Stimulated activated CD8-positive, alpha-beta memory T cell treated with anti-CD3 and anti-CD28 coated beads, Interleukin-2, amount 100 ng/mL, for 1 hour (primary cell): Measurements from ENCODE around the gene MCM7.
A peak's percentile ranks its signal among the peaks of the same experiment; 100 is the strongest.
"Not testable (repeated sequence)": the region's sequence is repeated elsewhere in the genome, so short reads cannot be mapped to it uniquely, and the experiment has no call there.

ENCODE experiments used
- DNase-seq, 2 donors: peaks; one replicate each; pipeline ENCODE4 v3.0.0-alpha.2; 2020; ENCODE audit warnings: low read depth in 2 of 2

MCM7 gene

DNA sequence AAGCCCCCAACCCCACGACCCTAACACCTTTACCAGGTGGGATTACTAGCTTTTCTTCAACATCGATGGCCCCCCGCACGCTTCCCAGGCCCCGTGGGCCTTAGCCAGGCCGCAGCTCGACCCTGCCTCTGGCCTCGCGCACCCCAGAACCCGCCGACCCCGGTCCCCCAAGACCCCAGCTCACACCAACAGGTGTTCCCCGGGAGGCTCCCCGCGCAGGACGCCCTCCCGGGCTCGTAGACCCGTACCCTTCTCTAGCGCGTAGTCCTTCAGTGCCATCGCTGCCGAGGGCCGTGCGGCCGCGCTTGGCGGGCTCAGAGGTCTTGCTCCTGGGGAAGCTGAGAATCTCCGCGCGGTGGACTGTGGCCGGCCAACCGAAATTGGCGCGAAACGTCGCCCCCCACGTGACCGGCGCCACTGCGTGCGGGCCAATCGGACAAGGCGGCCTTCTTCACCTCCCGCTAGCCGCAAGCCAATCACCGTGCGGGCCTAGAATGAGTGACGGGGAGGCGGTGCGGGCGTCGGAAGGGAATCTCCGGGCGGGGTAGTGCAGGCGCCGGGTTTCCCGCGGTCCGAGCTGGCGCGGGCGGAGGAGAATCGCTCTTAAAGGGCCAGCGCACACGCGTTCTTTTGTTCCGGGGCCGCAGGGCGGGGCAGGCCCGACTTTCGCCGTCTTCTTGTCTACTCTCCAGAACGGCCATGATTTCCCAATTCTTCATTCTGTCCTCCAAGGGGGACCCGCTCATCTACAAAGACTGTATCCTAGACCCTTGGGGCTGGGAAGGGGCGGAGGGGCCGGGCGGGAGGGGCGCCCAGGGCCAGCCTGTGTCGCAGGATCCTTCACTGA, at the start of gene MCM7, which contains the start of gene AP4M1:
Gene MCM7, minus strand, starts transcription at position 382 of the 847 bp plus-strand sequence. Its CDS starts 103 bp downstream, at position 279.
Gene AP4M1, plus strand, starts transcription at position 628 of the 847 bp plus-strand sequence. Its CDS starts 72 bp downstream, at position 700.
- DNase-seq = peak; percentile 89 to 92

DNA sequence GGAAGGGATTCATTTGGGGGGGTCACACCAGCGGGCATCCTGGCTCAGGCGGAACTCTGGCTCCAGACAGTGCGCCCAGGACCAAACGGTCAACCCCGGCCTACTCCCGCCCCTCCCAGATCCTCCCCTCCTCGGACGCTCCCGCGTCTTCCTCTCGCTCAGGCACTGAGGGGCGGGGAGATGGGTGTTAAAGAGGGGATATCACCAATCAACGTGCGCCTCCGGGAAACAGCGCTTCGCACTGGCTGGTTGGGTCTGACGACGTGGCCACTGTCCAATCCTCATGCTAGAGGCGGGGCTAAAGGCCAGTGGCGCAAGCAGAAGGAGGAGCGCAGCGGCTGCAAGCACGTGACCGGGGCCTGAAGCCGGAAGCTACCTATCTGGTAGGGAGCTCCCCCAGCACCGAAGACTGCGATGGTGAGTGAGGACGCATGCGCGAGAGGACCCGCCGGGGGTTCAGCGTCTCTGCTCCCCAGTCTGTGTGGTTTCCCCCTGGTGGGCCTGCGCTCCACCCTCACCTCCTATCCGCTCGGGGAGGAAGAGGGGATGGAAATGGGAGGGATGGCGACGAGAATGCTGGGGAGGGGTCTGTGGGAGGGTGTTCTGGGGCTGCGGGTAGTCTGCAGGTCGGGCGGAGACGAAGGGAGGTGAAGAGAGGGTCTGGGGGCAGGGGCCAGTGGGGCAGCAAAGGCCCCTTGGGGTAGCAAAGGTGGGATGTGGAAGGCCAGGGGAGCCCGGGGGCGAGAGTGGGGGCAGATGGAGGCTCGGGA, 47.5 kb upstream of the MCM7 start, which contains the start of gene LAMTOR4:
Gene LAMTOR4, plus strand, starts transcription at position 360 of the 770 bp plus-strand sequence. Its CDS starts 55 bp downstream, at position 415.
- peak; percentile 94 to 95 for DNase-seq

DNA sequence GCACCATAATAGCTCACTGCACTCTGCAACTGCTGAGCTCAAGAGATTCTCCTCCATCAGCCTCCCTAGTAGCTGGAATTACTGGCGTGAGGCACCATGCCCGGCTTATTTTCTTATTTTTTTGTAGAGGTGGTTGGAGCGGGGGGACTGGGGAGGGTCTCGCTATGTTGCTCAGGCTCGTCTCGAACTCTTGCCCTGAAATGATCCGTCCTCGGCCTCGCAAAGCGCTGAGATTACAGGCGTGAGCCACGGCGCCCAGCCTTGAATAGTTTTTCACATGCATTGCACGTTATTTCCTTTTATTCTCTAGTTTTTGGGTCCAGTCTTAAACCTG, 47.0 kb upstream of the MCM7 start:
- DNase-seq = no peak

DNA sequence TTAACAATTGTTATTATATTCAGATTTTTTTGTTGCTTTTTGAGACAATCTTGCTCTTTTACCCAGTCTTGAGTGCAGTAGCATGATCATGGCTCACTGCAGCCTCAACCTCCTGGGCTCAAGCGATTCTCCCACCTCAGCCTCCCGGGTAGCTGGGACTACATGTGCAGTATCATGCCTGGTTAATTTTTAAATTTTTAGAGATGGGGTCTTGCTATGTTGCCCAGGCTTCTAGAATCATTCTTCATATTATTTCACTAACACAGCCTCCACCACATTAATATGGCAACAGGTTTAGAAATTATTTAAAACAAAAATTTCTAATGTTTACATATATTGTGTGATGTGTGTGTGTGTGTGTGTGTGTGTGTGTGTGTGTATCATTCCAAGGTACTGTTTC, 46.1 kb upstream of the MCM7 start:
- no peak for DNase-seq

DNA sequence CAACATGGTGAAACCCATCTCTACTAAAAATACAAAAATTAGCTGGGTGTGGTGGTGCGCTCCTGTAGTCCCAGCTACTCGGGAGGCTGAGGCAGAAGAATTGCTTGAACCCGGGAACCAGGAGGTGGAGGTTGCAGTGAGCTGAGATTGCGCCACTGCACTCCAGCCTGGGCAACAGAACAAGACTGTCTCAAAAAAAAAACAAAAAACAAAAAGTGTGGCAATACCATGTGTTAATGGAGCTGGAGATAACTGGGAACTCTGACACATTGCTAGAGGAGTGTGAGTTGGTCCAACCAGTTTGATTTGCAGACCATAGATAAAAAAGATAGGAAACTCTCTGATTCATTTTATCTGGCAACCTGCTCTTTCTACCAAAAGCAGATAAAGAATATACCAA, 45.2 kb upstream of the MCM7 start:
- DNase-seq = not testable (repeated sequence)

DNA sequence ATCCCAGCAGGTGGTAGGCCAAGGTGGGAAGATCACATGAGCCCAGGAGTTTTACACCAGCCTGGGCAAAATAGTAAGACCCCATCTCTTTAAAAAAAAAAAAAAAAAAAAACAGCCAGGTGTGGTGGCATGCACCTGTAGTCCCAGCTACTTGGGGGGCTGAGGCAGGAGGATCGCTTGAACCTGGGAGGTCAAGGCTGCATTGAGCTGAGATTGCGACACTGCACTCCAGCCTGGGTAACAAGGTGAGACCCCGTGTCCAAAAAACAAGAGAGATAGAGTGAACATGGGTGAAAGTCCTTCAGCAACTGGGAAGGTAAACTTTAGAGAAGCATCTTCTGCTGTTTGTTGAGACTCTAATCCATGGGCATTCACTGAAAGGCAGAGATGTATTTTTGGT, 41.3 kb upstream of the MCM7 start:
- no peak for DNase-seq

DNA sequence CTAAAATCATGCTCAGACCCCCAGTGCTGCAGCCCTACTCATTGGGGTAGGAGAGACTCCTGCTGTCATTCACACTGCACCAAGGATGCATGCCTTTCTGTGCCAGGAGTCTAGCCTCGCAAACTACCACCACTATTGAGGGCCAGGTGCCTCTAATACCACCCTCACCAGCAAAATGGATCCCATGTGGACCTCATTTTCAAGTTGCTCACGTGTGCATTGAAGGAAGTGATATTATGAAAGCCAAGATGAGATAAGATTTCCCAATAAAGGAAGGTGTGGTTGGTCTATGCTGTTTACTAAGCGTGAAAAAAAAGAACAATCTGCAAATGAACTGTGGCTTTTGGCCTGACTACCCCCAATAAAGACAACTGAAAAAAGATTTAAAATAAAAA, 40.4 kb upstream of the MCM7 start:
- no peak for DNase-seq

DNA sequence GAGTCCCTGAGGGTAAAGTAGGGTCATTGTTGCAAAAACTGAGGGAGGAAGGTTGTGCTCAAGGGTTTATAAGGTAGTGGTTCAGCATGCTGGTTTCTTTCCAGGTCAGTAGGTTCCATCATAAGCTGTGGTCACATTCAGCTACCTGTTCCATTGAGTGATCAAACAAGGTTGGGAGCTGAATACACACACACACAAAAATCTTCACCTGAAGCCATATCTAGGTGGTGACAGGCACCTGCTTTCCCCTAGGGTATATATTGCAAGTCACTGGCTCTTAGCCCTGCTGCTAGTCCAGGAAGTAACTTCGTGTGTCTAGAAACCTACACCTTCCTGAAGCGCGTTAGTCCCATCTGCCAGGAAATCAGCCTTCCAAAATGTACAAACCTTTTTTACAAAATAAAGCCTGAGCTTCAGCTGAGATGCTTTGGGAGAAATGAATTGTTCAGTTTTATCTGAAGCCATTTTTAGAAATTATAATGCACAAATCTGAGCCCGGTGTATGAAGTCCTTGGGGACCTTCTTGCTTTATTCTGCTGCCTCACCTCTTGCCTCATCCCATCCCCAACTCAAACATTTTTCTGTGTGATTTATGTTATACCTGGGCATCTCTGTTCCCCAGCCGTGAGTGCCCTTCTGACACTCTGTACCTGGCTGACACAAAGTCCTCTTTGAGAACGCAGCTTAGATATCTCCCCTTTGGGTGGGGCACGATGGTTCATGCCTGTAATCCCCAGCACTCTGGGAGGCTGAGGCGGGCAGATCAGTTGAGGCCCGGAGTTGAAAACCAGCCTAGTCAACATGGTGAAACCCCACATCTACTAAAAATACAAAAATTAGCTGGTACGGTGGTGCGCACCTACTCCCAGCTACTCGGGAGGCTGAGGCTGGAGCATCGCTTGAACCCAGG, 36.9 kb upstream of the MCM7 start:
- DNase-seq = no peak

DNA sequence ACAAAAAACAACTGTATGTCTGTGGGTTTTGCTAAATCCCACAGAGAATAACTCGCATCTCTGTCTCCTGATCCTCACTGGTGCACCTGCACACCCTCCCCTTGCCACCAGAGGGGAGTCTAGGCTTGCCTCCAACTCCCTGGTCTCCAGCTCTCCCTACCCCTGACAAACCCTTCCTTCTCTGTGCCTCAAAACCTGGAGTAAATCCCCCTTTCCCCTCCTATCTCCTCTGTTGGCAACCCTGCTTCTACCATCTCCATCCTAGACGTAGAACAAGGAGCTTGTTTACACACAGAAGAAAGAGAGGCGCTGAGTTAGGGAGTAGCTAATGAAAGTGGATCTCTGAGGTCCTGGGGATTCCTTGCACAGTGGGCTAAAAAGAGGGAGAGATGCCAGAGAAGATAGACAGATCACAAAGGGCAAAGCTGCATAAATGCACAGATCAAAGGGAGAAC, 31.5 kb upstream of the MCM7 start:
- peak; percentile 20 to 43 for DNase-seq

DNA sequence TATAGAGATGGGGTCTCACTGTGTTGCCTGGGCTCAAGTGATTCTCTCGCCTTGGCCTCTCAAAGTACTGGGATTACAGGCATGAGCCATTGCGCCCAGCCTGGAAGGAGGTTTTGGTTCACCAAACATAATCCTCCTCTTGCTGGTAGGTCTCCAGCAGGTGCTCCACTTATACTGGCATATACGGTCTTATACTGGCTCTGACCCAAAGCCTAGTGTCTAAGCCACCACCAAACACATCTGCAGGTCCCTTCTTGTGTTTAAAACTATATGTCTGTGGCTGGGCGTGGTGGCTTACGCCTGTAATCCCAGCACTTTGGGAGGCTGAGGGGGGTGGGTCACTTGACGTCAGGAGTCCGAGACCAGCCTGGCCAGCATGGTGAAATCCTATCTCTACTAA, 30.9 kb upstream of the MCM7 start:
- DNase-seq = no peak

DNA sequence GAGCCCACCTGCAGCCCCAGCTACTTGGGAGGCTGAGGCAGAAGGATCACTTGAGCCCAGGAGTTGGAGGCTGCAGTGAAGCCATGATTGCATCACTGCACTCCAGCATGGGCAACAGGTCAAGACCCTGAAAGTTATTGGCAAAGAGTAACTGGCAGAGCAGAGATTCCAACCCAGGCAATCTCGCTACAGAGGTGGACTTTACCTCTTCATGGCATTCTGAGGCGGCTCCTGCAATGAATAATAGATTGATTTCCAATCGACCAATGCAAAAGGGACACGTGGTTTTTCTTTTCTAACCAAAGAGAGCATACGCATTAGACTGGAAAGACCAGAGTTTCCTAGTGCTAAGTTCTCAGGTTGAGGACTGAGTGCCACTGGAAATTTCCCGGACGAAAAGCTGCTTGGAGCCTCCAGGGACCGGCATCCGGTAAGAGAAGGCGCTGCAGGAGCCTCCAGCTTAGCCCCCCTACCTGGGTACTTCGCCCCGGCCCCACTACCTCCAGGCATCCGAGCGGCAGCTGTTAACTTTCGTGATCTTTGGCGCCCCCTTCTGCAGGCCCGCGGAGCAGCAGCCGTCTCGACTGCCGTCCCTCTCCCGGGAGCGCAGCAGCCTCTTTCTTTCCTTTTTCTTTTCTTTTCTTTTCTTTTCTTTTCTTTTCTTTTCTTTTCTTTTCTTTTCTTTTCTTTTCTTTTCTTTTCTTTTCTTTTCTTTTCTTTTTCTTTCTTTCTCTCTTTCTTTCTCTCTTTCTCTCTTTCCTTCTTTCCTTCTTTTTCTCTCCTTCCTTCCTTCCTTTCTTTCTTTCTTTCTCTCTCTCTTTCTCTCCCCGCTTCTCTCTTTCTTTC, 29.6 kb upstream of the MCM7 start:
- DNase-seq = peak; percentile 70 to 76

DNA sequence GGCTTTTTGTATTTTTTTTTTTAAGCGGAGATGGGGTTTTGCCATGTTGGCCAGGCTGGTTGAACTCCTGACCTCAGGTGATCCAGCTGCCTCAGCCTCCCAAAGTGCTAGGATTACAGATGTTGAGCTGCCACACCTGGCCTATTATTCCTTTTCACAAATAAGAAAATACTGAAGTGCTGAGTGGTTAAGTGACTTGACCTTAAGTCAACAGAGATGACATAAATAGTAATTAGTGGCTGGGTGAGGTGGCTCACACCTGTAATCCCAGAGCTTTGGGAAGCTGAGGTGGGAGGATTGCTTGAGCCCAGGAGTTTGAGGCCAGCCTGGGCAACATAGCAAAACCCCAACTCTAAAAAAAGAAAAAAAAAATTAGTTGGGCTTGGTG, 29.0 kb upstream of the MCM7 start:
- DNase-seq = not testable (repeated sequence)

DNA sequence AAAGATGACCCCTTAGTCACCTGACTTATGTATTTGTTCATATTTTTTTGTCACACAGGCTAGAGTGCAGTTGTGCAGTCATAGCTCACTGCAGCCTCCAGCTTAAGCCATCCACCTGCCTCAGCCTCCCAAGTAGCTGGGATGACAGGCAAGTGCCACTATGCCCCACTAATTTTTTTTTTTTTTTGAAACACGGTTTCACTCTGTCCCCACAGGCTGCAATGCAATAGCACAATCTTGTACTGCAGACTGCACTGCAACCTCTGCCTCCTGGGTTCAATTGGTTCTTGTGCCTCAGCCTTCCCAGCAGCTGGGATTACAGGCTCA, 27.4 kb upstream of the MCM7 start:
- no peak for DNase-seq

DNA sequence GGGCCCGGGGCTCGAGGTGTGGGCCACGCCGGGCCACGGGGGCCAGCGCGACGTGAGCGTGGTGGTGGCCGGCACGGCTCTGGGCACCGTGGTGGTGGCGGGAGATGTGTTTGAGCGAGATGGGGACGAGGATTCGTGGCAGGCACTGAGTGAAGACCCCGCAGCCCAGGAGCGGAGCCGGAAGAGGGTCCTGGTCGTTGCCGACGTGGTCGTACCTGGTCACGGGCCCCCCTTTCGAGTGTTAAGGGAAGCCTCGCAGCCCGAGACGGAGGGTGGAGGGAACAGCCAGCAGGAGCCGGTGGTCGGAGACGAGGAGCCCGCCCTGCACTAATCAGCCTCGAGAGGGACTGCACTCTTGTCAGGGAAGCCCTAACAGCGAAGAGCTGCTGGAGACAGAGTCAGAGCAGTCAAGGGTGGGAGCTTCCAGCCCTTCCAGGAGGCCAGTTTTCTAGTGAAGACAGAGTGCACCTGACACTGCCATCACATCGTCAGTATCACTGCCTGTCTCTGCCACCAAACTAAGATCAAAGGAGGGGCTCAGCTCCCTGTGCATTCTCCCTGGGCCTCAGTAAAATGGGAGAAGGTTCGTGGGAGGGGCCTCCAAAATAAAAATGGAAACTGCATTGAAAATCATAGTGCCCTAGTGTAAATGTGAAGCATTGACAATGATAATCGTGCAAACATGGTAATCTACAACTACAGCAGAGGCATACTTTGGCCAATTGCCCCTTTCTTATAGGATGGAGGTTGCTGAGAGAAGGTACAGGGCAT, 26.9 kb upstream of the MCM7 start:
- no peak for DNase-seq

DNA sequence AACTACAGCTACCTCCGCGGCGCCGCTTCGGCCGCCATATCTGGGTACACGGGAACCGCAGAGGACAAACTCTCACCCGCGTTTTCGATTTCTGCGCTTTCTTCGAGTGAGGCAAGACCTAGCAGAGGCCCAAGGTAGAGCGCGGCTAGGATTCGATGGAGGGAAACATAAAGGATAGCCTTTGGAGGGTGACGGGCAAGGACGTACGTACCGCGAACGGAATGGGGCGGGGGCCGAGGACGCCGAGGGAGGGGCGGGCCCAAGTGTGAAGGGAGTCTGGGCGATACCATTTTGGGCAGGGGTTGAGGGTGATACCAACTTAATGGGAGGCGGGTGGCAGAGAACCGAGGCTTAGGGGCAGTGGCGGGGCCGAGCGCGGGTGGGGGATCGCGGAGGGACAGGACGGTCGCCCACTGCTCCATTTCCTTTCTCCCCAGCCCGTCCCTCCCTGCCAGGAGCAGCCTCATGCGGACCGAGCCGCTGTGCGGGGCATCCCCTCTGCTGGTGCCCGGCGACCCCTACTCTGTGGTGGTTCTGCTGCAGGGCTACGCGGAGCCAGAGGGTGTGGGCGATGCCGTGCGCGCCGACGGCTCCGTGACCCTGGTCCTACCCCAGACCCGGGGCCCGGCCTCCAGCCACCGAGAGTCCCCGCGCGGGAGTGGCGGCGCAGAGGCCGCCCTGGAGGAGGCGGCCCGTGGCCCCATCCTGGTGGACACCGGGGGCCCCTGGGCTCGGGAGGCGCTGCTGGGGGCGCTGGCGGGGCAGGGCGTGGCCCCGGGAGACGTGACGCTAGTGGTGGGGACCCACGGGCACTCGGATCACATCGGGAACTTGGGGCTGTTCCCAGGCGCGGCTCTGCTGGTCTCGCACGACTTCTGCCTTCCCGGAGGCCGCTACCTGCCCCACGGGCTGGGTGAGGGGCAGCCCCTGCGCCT, 26.0 kb upstream of the MCM7 start, which contains the start of gene MBLAC1:
Gene MBLAC1, plus strand, starts transcription at position 37 of the 935 bp plus-strand sequence. Its CDS starts 429 bp downstream, at position 466.
- DNase-seq = peak; percentile 79 to 83

DNA sequence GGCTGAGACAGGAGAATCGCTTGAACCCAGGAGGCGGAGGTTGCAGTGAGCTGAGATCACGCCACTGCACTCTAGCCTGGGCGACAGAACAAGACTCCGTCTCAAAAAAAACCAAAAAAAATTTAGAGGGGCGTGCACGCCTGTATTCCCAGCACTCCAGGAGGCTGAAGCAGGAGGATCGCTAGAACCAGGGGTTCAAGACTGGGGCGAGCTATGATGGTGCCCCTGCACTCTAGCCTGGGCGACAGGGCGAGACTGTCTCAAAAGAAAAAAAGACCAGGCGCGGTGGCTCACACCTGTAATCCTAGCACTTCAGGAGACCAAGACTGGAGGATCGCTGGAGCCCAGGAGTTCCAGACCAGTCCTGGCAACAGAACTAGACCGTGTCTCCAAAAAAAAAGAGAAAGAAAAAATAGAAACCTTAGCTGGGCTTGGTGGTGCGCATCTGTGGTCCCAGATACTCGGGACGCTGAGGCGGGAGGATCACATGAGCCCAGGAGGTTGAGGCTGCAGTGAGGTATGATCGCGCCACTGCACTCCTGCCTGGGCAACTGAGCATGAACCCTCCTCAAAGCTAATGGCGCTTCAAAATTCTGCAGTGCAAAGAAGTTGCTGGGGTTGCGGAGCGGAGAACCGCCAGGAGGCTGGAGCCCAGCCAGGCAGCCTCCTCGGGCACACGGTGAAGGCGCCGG, 25.2 kb upstream of the MCM7 start:
- DNase-seq = peak in 1 of 2 donors; percentile 31

DNA sequence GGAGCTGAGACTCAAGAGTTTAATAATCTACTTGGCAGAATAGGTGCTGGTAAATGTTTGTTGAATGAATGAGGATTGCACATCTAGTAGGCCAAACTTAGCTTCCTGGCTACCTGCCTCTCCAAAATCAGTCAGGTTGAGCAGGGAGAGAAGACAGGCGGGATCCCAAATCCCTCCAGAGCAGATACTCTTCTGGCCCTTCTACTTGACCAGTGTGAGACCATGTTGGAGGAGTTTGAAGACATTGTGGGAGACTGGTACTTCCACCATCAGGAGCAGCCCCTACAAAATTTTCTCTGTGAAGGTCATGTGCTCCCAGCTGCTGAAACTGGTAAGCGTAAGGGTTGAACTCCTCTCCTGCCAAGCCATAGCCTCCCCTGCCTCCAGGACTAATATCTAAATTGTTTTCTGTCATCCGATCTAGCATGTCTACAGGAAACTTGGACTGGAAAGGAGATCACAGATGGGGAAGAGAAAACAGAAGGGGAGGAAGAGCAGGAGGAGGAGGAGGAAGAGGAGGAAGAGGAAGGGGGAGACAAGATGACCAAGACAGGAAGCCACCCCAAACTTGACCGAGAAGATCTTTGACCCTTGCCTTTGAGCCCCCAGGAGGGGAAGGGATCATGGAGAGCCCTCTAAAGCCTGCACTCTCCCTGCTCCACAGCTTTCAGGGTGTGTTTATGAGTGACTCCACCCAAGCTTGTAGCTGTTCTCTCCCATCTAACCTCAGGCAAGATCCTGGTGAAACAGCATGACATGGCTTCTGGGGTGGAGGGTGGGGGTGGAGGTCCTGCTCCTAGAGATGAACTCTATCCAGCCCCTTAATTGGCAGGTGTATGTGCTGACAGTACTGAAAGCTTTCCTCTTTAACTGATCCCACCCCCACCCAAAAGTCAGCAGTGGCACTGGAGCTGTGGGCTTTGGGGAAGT, 23.4 kb upstream of the MCM7 start:
- DNase-seq = no peak
